Measurements from ENCODE around the gene LUC7L3.

DNA sequence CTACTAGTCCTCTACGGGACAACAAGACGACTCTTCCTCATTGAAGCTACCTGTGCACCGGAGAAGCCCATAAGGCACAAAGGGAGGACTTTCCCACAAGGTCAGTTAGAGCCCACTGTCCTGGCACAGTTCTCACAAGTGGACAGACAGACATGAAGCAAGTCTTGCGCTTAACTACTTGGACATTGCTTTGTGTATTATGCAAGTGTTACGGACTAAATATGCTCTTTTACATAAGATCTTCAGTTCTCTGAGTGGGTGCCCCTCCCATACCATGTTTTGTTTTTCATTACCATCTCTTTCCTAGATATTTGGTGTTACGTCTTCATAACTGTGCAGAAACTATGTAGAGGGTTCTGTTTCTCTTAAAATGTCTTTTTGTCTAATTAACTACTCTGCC is 29.8 kb downstream of the LUC7L3 start:
- no peak for TF ChIP-seq TAF1 (IDR thresholded peaks at IDR 0.05; ENCODE audit: borderline replicate concordance, insufficient read depth, low read length)
- TF ChIP-seq FOXP2 (optimal IDR thresholded peaks at IDR 0.05; ENCODE audit: borderline replicate concordance, extremely low read depth, extremely low read length, insufficient read depth), result no peak
- no peak for TF ChIP-seq POLR2AphosphoS5 (IDR thresholded peaks at IDR 0.05; ENCODE audit: low read depth, low read length)
- no peak for TF ChIP-seq SIN3A (IDR thresholded peaks at IDR 0.05; ENCODE audit: borderline replicate concordance, insufficient read depth, low read length)

Measured in PFSK-1 (cell line).